GM19468 (cell line): ENCODE data around the gene LRIT2.

ENCODE experiments used
- ATAC-seq: cut with Tn5 transposase; IDR thresholded peaks from one replicate; pipeline ENCODE4 v1.9.1; 2021; ENCODE audit warnings: mild to moderate bottlenecking, moderate library complexity, moderate number of reproducible peaks; ENCODE audit not compliant: unreplicated experiment; ENCODE audit errors: extremely low read depth

The LRIT2 gene

GRCh38 chr10:84208023-84208422, 17.3 kb downstream of the LRIT2 start:
- ATAC-seq: no peak

- no peak for ATAC-seq
Measured at GRCh38 chr10:84205853-84206525, 19.4 kb downstream of the LRIT2 start.

- ATAC-seq: peak; percentile 50
Measured at GRCh38 chr10:84205049-84205852, 20.1 kb downstream of the LRIT2 start.

- ATAC-seq: no peak
Measured at GRCh38 chr10:84204610-84205009, 20.7 kb downstream of the LRIT2 start.

- ATAC-seq: no peak
Measured at GRCh38 chr10:84204122-84204521, 21.2 kb downstream of the LRIT2 start.

GRCh38 chr10:84202349-84202748, 23.0 kb downstream of the LRIT2 start:
- no peak for ATAC-seq

- ATAC-seq: no peak
Measured at GRCh38 chr10:84201682-84202081, 23.7 kb downstream of the LRIT2 start.

GRCh38 chr10:84201244-84201606, 24.1 kb downstream of the LRIT2 start:
- no peak for ATAC-seq

- no peak for ATAC-seq
Measured at GRCh38 chr10:84200537-84201243, 24.7 kb downstream of the LRIT2 start.

- no peak for ATAC-seq
Measured at GRCh38 chr10:84198206-84198915, 27.0 kb downstream of the LRIT2 start.

- no peak for ATAC-seq
Measured at GRCh38 chr10:84197643-84198042, 27.7 kb downstream of the LRIT2 start.

GRCh38 chr10:84196941-84197340, 28.4 kb downstream of the LRIT2 start:
- no peak for ATAC-seq

- ATAC-seq: no peak
Measured at GRCh38 chr10:84196083-84196482, 29.3 kb downstream of the LRIT2 start.

GRCh38 chr10:84195044-84195830, 30.1 kb downstream of the LRIT2 start:
- no peak for ATAC-seq

- ATAC-seq: peak; percentile 44
Measured at GRCh38 chr10:84194424-84195043, 30.8 kb downstream of the LRIT2 start, which contains the start of gene CDHR1. TSS of gene CDHR1 (plus strand) at chr10:84194537. CDS start at chr10:84194761, 224 bp downstream.

GRCh38 chr10:84193846-84194423, 31.4 kb downstream of the LRIT2 start:
- ATAC-seq: no peak

GRCh38 chr10:84193327-84193726, 32.0 kb downstream of the LRIT2 start:
- ATAC-seq: no peak

- no peak for ATAC-seq
Measured at GRCh38 chr10:84191106-84191505, 34.2 kb downstream of the LRIT2 start.

GRCh38 chr10:84190621-84191020, 34.7 kb downstream of the LRIT2 start:
- ATAC-seq: no peak
